Astrocyte of the hippocampus (primary cell): ENCODE data around the gene CEP350.
A peak's percentile ranks its signal among the peaks of the same experiment; 100 is the strongest.

Source experiments
- DNase-seq: peaks from one replicate; pipeline ENCODE4 v3.0.0; 2011; ENCODE audit warnings: low read depth, low spot score

CEP350 gene, protein sequence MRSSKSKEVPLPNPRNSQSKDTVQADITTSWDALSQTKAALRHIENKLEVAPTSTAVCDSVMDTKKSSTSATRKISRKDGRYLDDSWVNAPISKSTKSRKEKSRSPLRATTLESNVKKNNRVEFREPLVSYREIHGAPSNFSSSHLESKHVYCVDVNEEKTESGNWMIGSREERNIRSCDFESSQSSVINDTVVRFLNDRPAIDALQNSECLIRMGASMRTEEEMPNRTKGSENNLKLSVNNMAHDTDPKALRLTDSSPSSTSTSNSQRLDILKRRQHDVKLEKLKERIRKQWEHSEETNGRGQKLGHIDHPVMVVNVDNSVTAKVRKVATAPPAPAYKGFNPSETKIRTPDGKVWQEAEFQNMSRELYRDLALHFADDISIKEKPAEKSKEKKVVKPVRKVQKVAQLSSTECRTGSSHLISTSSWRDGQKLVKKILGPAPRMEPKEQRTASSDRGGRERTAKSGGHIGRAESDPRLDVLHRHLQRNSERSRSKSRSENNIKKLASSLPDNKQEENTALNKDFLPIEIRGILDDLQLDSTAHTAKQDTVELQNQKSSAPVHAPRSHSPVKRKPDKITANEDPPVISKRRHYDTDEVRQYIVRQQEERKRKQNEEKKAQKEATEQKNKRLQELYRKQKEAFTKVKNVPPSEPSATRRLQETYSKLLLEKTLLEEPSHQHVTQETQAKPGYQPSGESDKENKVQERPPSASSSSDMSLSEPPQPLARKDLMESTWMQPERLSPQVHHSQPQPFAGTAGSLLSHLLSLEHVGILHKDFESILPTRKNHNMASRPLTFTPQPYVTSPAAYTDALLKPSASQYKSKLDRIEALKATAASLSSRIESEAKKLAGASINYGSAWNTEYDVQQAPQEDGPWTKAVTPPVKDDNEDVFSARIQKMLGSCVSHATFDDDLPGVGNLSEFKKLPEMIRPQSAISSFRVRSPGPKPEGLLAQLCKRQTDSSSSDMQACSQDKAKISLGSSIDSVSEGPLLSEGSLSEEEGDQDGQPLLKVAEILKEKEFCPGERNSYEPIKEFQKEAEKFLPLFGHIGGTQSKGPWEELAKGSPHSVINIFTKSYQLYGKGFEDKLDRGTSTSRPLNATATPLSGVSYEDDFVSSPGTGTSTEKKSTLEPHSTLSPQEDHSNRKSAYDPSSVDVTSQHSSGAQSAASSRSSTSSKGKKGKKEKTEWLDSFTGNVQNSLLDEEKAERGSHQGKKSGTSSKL (N-terminal part only)

DNA sequence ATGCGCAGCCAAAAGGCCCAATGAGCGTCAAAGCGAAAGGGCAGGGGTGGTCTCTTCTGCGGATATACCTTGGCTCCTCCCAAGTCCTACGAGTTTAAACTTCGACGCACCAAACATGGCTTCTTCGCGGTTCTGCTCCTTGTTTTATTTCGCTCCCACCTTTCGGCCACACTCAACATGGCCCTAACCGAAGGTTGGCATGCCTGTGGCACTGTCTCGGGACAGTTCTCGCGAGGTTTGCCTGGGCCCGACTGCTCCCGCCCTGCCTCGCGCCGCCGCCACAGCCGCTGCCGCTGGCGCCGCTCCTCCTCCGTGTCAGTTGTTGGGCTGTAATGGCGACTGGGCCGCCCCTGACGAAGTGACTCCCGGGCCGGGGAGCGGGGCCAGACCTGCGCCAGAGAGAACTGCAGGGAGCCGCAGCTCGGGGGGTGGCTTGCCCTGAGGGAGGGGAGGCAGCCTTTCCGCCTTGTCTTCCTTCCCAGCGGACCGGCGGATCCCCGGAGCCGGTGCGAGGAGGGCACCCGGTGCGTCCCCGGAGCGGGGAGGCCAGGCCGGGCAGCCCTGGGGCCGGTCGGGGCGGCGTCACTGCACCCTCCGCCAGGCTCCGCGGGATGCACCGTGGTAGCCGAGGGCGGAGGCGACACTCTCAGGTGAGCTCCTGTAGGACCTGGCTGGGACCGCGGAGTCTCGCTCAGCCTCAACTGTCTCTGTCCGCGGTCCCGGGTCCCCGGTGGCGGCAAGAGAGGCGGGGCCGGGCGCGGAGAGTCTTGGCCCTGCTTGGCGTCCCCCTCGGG is at the start of gene CEP350:
Gene CEP350, plus strand, starts transcription at position 318 of the 794 bp plus-strand sequence. CDS start 31,372 bp downstream, outside the sequence.
- DNase-seq, result peak; percentile 100

DNA sequence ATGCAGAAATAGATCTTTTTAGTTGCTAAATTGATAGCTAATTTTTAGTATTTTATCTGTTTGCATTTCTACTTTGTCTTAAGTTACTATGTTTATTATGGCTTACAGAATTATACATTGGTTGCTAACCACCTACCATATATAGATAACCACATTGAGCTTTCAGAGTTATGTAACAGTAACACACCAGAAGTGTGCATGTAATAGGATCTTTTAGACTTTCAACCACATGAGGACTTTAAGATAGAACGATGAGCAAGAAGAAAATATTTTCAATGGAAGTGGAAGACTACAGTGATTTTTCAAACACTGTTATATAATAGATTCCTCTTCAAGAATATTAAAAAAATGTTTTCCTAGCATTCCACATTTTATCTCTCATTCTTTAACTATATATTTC is 43.7 kb upstream of the CEP350 start:
- no peak for DNase-seq

DNA sequence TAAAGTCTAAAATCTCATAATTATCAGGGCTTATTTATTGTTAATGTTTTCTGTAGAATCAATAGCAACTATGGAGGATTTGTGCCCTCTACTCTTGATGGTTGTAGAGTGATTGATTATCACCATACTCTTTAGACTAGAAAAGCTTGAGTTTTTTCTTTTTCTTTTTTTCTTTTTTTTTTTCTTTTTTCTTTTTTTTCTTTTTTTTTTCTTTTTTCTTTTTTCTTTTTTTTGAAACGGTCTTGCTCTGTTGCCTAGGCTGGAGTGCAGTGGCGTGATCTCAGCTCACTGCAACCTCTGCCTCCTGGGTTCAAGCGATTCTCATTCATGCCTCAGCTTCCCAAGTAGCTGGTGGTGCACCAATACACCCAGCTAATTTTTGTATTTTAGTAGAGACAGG is 42.8 kb upstream of the CEP350 start:
- DNase-seq, result no peak

DNA sequence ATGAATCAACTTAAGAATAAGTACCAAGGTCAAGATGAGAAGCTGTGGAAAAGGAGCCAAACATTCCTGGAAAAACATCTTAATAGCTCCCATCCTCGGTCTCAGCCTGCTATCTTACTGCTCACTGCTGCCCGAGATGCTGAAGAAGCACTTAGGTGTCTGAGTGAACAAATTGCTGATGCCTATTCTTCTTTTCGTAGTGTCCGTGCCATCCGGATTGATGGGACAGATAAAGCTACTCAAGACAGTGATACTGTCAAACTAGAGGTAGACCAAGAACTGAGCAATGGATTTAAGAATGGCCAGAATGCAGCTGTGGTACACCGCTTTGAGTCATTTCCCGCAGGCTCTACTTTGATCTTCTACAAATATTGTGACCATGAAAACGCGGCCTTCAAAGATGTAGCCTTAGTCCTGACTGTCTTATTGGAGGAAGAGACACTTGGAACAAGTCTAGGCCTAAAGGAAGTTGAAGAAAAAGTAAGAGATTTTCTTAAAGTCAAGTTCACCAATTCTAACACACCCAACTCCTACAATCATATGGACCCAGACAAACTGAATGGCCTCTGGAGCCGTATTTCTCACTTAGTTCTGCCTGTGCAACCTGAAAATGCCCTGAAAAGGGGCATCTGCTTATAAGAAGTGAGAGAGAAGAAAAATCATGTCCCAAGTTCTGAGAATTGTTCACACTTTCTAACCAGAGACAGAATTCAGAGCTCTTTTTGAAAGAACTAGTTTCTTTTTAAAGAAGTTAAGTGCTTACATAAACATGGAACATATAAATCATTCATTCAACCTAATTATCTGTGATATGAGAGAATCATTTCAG is 36.8 kb upstream of the CEP350 start:
- no peak for DNase-seq

DNA sequence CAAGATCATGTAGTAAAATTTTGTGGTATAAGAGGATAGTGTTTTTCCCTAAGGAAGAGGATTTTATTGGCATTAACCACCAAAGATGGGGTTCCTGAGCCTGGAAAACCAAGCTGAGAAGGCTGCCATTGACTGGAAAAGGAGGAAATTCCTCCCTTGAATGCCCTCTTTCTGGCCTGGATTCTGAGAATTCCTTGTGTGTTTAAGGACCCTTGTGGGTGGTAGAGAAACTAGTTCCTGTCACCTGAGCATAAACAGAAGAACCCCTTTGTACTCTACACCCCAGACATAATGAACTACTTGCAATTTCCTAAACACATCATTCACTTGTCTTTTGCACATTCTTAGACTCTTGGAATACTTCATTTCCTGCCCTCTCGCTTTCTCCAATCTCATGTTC is 33.1 kb upstream of the CEP350 start:
- DNase-seq, result peak; percentile 3

DNA sequence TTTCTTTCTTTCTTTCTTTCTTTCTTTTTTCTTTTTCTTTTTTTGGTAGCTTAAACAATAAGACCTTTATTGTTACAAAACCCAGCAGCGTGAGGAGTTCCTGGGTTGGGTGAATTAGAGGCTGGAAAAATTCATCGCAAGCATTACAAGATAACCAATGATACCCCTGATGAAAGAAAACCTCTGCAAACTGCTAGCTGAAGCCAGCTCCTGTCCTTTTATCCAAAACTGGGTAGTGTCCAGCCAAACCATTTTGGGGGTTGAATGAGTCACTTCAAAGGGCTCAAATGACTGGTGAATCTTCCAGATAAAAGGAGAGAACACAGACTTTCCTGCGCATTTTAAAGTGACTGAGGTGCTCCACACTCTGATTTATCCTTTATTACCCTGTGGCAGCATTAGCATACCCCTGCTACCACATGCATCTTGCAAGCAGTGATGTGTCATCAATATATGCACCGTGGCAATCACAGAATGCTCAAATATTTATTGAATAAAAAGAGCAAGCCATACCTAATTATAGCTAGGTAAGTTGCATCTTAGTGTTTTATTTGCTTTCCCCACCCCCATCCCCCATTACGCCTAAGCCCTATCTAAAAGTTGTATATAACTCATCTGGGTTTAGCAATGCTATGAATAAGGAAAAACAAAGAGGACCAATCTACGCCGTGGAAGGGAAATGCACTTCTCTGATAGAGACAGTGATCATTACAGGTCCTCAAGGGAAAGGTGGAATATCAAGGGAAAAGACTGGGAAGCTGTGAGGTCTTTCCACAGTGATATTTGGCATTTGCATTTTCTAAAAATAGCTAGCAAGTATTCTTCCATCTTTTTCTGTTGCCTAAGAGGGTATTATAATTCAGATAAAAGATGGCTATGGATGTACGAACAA is 32.4 kb upstream of the CEP350 start:
- peak; percentile 5 for DNase-seq

DNA sequence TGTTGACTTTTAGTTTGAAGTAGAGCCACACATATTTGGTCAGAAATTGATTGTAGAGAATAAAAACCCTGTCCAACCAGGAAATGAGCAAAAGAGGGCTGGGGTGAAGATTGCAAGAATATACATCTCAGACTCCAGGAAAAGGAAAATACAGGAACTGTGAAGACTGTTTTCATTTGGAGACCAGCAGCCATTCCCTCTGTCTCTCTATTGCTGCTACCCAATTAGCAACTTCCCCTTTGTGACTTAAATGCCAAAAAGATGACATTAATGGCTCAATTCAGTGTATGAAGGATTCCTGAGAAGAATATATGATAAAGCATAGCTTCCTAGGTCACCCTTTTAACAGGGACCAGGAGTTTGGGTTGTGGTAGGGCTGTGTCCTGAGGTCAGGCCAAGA is 31.6 kb upstream of the CEP350 start:
- no peak for DNase-seq

DNA sequence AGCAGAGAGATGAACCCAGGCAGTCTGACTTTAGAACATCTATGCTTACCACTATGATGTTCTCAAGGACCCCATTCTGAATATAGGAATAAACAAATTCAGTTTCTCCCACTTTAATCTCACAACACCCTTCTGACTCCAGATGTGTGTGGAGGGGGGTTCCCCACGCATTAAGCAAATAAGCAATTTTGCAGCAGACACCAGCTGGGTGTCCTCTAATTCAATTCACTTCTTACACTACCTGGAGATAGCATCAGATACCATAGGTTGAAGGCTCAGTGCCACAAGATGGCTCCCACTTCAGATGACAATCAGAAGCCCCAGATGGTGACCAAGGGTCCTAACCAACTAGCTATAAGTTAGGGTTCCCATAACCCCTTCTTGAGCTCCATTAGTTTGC is 30.3 kb upstream of the CEP350 start:
- no peak for DNase-seq

DNA sequence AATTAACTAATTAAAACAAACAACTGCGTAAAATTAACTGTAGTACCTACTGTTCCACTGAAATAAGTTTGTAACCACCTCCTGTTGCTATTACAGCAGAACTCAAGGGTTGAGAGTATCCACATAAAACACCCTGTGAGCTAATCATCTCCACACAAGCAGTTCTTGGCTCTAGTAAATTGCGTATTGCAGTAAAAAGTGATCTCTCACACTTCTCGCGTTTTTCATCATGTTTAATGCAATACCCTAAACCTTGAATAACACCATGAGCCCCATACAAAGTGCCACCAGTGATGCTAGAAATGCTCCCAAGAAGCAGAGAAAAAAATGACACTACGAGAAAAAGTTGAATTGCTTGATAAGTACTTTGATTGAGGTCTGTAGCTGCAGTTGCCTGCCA is 29.3 kb upstream of the CEP350 start:
- DNase-seq, result no peak

DNA sequence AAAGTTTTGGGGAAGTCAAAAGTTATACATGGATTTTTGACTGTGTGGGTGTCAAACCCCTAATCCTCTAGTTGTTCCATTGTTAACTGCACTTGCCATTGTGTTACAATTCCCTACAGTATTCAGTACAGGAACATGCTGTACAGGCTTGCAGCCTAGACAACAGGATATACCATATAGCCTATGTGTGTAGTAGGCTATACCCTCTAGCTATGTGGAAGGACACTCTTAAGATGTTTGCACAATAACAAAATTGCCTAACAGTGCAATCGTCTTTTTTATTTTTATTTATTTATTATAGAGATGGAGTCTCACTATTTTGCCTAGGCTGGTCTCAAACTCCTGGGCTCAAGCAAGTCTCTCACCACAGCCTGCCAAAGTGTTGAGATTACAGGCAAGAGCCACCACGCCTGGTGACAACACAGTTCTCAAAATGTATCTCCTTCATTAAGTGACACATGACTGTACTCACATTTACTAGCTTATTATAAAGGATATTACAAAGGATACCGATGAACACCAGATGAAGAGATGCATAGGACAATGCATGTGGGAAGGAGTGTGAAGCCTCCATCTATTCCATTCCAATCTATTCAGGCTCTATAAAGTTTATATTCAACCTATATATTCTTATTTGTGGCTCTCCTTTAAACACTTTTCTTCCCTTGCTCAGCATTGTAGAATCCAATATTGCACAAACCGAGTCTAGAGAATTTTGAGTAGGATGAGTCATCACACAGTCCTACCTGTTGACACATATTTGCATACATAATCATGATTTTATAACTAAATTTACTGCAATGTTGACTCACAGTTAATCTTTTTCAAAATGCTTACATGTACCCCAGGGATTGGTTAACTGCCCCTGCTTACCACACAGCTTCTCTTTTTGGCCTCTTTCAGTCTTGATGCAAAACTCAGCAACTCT is 28.4 kb upstream of the CEP350 start:
- peak; percentile 48 for DNase-seq

DNA sequence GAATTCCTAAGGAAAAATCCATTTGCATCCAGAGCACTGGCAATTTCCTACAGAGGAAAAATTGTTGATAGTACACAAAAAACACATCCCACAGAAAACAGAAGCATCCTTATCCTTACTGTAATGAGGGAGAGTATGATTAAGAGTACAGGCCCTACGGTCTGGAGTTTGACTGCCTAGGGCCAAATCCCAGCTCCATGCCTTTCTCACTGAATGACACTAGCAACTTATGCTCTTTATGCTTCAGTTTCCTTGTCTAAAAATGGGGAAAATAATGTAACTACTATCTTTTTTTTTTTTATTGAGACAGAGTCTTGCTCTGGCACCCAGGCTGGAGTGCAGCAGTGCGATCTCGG is 27.8 kb upstream of the CEP350 start:
- DNase-seq, result no peak

DNA sequence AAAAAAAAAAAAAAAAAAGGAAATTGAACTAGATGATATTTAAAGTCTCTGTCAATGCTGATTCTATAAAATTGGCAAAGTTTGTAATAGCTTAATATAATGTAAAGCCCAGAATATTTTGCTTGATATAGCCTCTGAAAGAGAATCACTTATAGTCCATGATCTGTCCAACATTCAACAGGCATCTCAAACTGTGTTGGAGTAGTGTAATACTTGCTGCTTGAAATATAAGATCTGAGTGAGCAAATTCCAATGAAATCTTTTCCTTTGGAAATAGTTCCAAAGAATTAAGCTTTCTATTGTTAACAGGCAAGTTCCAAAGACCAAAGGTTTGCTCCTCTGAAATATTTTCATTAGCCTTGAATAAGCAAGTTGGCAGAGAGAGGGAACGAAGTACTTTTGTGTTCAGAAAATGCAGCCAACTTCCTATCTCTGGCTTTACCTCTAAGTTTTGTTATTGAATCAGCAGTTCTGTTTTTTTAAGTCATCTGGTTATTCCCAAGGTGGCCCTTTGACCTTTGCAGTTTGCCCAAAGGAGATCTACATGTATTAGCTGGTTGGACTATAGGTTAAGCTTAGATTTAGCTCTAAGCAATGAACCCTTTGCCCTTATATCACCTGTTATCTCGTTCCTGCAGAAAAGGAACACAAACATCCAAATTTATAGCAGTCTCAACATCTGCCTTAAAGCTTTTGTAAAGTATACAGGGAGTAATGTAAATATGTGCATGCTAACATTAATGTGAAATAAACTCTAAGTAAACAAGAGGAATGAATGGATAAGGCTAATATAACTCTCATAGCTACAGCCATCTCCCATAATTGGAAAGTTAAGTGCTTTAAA is 24.4 kb upstream of the CEP350 start:
- DNase-seq, result peak; percentile 53

DNA sequence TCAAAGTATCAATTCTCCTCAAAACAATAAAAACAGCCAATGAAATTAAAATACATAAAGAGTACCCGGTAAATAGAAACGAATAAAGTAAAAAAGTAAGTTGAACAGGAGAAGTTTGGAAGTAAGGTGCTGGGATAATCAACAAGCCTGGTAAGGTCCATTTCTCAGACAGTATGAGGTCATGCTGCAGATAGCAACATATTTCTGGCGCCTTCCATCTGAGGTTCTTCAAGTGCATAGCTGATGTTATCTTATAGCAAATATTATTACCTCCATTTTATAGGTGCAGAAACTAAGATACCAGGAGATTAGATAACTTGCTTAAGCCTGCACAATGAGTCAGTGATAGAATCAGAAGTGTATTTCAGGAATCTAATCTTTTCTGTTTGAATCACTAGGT is 23.7 kb upstream of the CEP350 start:
- DNase-seq, result no peak

DNA sequence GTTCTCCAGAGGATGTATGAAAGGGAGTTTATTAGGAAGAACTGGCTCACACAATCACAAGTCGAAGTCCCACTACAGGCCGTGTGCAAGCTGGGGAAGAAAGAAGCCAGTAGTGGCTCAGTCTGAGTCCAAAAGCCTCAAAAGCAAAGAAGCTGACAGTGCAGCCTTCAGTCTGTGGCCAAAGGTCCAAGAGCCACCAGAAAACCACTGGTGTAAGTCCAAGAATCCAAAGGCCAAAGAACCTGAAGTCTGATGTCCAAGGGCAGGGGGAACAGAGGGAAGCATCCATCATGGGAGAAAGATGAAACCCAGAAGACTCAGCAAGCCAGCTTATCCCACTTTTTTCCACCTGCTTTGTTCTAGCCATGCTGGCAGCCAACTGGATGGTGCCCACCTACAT is 21.4 kb upstream of the CEP350 start:
- no peak for DNase-seq

DNA sequence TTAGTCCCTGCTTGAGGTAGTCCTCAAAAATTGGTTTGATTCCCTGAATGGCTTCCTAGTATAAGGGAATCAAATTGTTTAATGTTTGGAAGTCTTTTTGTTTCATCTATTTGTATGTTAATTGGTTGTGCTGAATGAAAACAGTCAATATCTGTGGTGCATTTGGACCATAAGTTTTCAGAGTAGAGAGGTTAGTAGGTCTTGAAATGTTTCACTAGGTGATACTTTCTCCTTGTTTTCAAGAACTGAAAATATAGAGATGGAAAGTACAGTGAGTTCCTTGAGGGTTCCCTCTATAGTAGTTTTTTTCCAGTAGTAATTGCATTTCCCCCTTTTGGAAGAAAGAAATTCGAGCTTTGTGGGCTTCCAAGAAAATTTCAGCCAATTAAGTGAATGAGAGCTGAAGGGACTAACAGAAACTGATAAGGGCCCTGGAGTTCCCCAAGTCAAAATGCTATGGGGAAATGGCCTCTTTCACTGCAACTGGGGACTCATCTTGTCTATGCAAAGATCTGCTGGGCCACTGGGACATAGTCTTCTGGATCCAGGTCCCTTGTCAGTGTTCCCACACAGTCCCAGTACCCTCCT is 18.6 kb upstream of the CEP350 start:
- no peak for DNase-seq

DNA sequence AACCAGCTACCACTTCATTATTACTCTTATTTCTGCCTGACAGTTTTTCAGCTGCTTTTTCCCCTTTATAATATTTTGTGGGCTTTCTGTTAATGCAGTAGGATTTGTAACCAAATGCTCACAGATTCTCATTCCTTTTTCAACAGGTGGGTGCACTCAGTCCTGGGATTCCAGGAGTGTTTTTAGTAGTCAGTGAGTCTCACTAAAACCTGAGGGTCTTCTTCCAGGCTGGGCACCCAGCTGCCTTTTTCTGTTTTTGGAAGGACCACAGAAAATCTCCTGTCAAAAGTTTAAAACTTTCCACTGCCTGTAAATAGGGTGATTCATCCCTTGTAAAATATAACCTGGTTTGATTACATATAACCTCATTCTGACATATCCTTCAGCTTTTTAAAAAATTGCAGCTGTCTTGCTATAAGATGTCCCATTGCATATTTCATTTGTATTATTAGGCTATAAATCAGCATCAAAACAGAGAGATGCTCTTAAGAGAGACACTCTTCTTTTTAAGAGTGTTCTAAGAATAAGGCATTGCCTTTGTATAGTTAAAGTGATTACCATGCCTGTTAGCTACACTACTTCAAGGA is 16.8 kb upstream of the CEP350 start:
- no peak for DNase-seq

DNA sequence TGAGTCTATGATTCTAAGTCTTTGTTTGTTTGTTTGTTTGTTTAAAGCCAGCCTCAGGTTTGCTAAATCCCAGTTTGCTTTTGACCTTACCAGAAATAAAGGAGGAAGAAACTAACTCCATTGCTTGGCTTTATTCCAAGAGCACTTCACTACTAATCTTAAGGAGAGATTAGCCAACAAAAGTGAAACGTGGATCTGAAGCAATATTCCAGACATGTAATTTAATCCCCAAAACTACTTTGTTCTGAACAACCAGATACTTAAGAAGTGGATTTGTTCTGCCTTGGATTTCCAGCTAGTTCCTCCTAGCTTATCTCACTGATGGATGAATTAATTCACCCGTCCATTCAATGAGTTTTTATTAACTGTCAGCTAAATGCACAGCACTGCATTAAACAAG is 15.9 kb upstream of the CEP350 start:
- DNase-seq, result no peak
